MM.1S (cell line): Measurements from ENCODE around the gene CTSW.

Experiments used
- DNase-seq: peaks from one replicate; pipeline ENCODE4 v3.0.0-alpha.2; 2015
- H2AFZ ChIP-seq: fragments of 300-600 bp; sonication (generic); 2 replicates; pipeline ENCODE4 v1.6.0; 2016; ENCODE audit warnings: antibody characterized with exemption, low read length
- H3F3A ChIP-seq: fragments of 300-600 bp; sonication (generic); 2 replicates; pipeline ENCODE4 v1.6.1; 2016; ENCODE audit warnings: mild to moderate bottlenecking, antibody characterized with exemption, low read length, moderate library complexity, mixed read lengths; ENCODE audit not compliant: insufficient read depth
- H3K27ac ChIP-seq: fragments of 300-600 bp; sonication (generic); 2 replicates; pipeline ENCODE4 v1.5.1; 2016; ENCODE audit warnings: mild to moderate bottlenecking, low read length
- H3K27me3 ChIP-seq: fragments of 300-600 bp; sonication (generic); replicated peaks from 2 replicates; pipeline ENCODE4 v1.6.0; 2016; ENCODE audit warnings: low read length; ENCODE audit not compliant: insufficient read depth
- H3K36me3 ChIP-seq: fragments of 300-600 bp; sonication (generic); replicated peaks from 2 replicates; pipeline ENCODE4 v1.6.1; 2016; ENCODE audit warnings: mild to moderate bottlenecking, low read length, mixed read lengths; ENCODE audit not compliant: insufficient read depth
- H3K4me1 ChIP-seq: fragments of 300-600 bp; sonication (generic); 2 replicates; pipeline ENCODE4 v1.6.1; 2016; ENCODE audit warnings: low read length, mixed read lengths
- H3K4me2 ChIP-seq: fragments of 300-600 bp; sonication (generic); 2 replicates; pipeline ENCODE4 v1.6.0; 2016; ENCODE audit warnings: low read depth, low read length
- H3K4me3 ChIP-seq: fragments of 300-600 bp; sonication (generic); 2 replicates; pipeline ENCODE4 v1.5.1; 2016; ENCODE audit warnings: low read length, mixed read lengths
- H3K79me2 ChIP-seq: fragments of 300-600 bp; sonication (generic); 2 replicates; pipeline ENCODE4 v1.6.1; 2016; ENCODE audit warnings: mixed run types, low read length, mixed read lengths
- H3K9ac ChIP-seq: fragments of 300-600 bp; sonication (generic); 2 replicates; pipeline ENCODE4 v1.6.1; 2016; ENCODE audit warnings: low read length, mixed read lengths
- H3K9me2 ChIP-seq: fragments of 300-600 bp; sonication (generic); replicated peaks from 2 replicates; pipeline ENCODE4 v1.6.1; 2016; ENCODE audit warnings: mild to moderate bottlenecking, low read length, mixed read lengths; ENCODE audit not compliant: insufficient read depth
- H3K9me3 ChIP-seq: fragments of 300-600 bp; sonication (generic); replicated peaks from 2 replicates; pipeline ENCODE4 v1.6.1; 2016; ENCODE audit warnings: mild to moderate bottlenecking, low read length, mixed read lengths; ENCODE audit not compliant: insufficient read depth
- H4K20me1 ChIP-seq: fragments of 300-600 bp; sonication (generic); 2 replicates; pipeline ENCODE4 v1.6.1; 2016; ENCODE audit warnings: mild to moderate bottlenecking, low read length, moderate library complexity, mixed read lengths; ENCODE audit not compliant: insufficient read depth
- EZH2 ChIP-seq: fragments of 300-600 bp; sonication (generic); optimal IDR thresholded peaks from 2 replicates; pipeline ENCODE3; 2017; ENCODE audit warnings: low read depth, mild to moderate bottlenecking, antibody characterized with exemption, low read length, mixed read lengths
- EZH2phosphoT487 ChIP-seq: fragments of 300-600 bp; sonication (generic); IDR thresholded peaks from 2 replicates; pipeline ENCODE4 v1.6.1; 2018; ENCODE audit warnings: antibody characterized with exemption, low read length
- TF ChIP-seq, protein P1 (sequence below): fragments of 300-600 bp; sonication (generic); IDR thresholded peaks from 2 replicates; pipeline ENCODE4 v1.5.1; 2016; ENCODE audit warnings: antibody characterized with exemption, low read length, mixed read lengths

The CTSW gene

GRCh38 chr11:65867284-65868071 is 12.2 kb upstream of the CTSW start:
- Histone ChIP-seq H4K20me1 (no peaks in the 10 kb centered on the region), H3K9me2 (no peaks in the 10 kb centered on the region), H3K9me3 (no peaks in the 10 kb centered on the region), H3K36me3 (peaks cover 1% of the 10 kb centered on the region; the same call in 1 of the 2 replicates), H3F3A (no peaks in the 10 kb centered on the region; the same call in 1 of the 2 replicates), H3K4me1 (no peaks in the 10 kb centered on the region), H3K27me3 (no peaks in the 10 kb centered on the region), H3K4me2 (no peak overlapping the region), H3K27ac (no peak overlapping the region), H2AFZ (no peak overlapping the region), H3K79me2 (peaks cover 11% of the 10 kb centered on the region), H3K4me3 (no peak overlapping the region), H3K9ac (no peak overlapping the region)
- no peak for DNase-seq
- TF ChIP-seq, protein P1, sequence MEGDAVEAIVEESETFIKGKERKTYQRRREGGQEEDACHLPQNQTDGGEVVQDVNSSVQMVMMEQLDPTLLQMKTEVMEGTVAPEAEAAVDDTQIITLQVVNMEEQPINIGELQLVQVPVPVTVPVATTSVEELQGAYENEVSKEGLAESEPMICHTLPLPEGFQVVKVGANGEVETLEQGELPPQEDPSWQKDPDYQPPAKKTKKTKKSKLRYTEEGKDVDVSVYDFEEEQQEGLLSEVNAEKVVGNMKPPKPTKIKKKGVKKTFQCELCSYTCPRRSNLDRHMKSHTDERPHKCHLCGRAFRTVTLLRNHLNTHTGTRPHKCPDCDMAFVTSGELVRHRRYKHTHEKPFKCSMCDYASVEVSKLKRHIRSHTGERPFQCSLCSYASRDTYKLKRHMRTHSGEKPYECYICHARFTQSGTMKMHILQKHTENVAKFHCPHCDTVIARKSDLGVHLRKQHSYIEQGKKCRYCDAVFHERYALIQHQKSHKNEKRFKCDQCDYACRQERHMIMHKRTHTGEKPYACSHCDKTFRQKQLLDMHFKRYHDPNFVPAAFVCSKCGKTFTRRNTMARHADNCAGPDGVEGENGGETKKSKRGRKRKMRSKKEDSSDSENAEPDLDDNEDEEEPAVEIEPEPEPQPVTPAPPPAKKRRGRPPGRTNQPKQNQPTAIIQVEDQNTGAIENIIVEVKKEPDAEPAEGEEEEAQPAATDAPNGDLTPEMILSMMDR, result no peak
- no peak for TF ChIP-seq EZH2
- no peak for TF ChIP-seq EZH2phosphoT487

DNA sequence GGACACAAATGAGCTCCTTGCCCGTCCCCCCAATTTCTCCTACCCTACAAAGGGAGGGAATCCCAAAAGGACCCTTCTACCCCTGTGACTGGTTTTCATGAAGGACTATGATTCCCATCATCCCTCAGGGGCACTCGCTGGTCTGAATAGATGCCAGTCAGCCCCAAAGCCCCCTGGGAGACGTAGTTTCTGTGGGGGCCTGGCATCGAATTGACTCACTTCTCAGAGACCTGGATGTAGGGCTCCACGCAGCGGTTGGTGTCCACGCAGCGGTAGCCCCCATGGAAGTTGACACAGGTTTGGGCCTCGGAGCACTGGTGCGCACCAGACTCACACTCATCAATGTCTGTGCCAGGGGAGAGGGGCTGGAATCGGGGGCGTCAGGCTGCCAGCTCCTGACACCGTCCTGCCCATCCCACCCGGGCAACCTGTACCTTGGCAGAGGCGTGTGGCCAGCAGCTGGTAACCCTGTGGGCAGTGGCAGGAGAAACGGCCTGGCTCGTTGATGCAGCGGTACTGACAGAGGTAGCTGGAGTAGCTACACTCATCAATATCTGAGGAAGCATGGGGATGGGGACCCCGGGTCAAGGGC is 11.5 kb upstream of the CTSW start:
- Histone ChIP-seq H3K9ac (no peak overlapping the region), H3K4me1 (0 out of 2 replicates have a peak, but pooled peaks cover 3% of the 10 kb centered on the region), H3K4me3 (no peak overlapping the region), H3K9me2 (no peaks in the 10 kb centered on the region), H3K79me2 (peaks cover 4% of the 10 kb centered on the region), H2AFZ (no peak overlapping the region), H3K9me3 (no peaks in the 10 kb centered on the region), H3F3A (no peaks in the 10 kb centered on the region; the same call in 1 of the 2 replicates), H3K4me2 (no peak overlapping the region), H3K36me3 (no peaks in the 10 kb centered on the region; the same call in 1 of the 2 replicates), H3K27me3 (no peaks in the 10 kb centered on the region), H4K20me1 (no peaks in the 10 kb centered on the region), H3K27ac (no peak overlapping the region)
- TF ChIP-seq EZH2phosphoT487 (no peak), EZH2 (no peak)
- TF ChIP-seq, protein P1, result no peak
- no peak for DNase-seq

DNA sequence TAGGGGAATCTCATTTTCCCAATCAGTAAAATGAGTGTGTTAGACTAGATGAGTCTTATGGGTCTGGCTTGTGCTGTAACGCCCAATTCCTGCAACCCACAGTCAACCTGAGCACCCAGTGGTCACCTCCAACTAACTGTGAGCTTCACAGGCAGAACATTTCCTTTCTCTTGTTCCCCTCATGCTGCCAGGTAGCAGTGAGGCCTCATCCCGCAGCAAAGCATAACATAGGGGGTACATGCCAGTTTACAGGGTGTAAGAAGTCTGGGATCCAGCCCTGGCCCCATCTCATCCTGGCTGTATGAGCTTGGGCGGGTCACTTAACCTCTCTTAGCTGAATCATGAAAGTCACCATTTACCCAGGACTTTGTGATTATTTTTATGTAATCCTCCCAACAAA is 10.7 kb upstream of the CTSW start:
- Histone ChIP-seq H3K79me2 (no peaks in the 10 kb centered on the region), H3K36me3 (no peaks in the 10 kb centered on the region; the same call in 1 of the 2 replicates), H3K9ac (no peak overlapping the region), H3F3A (no peaks in the 10 kb centered on the region; the same call in 1 of the 2 replicates), H4K20me1 (no peaks in the 10 kb centered on the region), H3K4me2 (no peak overlapping the region), H2AFZ (no peak overlapping the region), H3K9me2 (no peaks in the 10 kb centered on the region), H3K4me1 (0 out of 2 replicates have a peak, but pooled peaks cover 4% of the 10 kb centered on the region), H3K4me3 (no peak overlapping the region), H3K9me3 (no peaks in the 10 kb centered on the region), H3K27ac (no peak overlapping the region), H3K27me3 (no peaks in the 10 kb centered on the region)
- no peak for DNase-seq
- TF ChIP-seq, protein P1, result no peak
- TF ChIP-seq EZH2 (no peak), EZH2phosphoT487 (no peak)
